Fibroblast of villous mesenchyme (primary cell): ENCODE measurements around the gene MYPN. TPM values are rescaled to one million over a fixed set of nuclear protein-coding genes. Genes with fewer than 3 reads are reported as not detected.

Source experiments
- DNase-seq: peaks from one replicate; pipeline ENCODE4 v3.0.0-alpha.2; 2010; ENCODE audit warnings: low read depth
- H3K4me3 ChIP-seq: 2 replicates; pipeline ENCODE4 v1.5.1; 2011; ENCODE audit warnings: low read depth, mild to moderate bottlenecking, low read length
- total RNA-seq: library from RNA; depleted of rRNA; stranded (reverse); fragments of >200 nt; gene quantifications from 2 replicates; pipeline ENCODE4 v1.2.3, GENCODE V29; 2012
- TF ChIP-seq, protein P1 (sequence below): IDR thresholded peaks from 2 replicates; pipeline ENCODE4 v1.5.1; 2012; ENCODE audit warnings: low read depth, mild to moderate bottlenecking, low read length; ENCODE audit not compliant: insufficient read depth

Gene MYPN
- total RNA-seq, 1 donor, result 18.6 TPM

DNA sequence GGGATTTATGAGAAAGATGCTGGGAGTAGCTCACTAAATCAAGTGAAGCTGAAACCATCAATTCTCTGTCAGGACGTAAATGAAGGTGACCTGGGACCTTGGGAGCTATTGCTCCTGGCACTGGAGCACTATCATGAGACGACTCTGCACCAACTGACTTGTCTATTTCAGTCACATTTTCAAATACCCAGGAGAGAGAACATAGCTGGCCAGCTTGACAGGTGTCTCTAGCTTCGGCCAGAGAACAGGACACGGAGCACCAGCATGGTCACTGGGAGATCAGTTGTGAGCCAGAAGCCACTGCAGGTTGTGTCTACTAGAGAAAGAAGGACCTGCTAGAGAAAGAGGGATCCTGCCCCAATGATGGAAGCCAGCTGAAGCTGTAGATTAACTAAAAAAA is 140.0 kb downstream of the MYPN start:
- no peak overlapping the region for H3K4me3 ChIP-seq
- DNase-seq, result no peak
- TF ChIP-seq, protein P1, sequence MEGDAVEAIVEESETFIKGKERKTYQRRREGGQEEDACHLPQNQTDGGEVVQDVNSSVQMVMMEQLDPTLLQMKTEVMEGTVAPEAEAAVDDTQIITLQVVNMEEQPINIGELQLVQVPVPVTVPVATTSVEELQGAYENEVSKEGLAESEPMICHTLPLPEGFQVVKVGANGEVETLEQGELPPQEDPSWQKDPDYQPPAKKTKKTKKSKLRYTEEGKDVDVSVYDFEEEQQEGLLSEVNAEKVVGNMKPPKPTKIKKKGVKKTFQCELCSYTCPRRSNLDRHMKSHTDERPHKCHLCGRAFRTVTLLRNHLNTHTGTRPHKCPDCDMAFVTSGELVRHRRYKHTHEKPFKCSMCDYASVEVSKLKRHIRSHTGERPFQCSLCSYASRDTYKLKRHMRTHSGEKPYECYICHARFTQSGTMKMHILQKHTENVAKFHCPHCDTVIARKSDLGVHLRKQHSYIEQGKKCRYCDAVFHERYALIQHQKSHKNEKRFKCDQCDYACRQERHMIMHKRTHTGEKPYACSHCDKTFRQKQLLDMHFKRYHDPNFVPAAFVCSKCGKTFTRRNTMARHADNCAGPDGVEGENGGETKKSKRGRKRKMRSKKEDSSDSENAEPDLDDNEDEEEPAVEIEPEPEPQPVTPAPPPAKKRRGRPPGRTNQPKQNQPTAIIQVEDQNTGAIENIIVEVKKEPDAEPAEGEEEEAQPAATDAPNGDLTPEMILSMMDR, result no peak

DNA sequence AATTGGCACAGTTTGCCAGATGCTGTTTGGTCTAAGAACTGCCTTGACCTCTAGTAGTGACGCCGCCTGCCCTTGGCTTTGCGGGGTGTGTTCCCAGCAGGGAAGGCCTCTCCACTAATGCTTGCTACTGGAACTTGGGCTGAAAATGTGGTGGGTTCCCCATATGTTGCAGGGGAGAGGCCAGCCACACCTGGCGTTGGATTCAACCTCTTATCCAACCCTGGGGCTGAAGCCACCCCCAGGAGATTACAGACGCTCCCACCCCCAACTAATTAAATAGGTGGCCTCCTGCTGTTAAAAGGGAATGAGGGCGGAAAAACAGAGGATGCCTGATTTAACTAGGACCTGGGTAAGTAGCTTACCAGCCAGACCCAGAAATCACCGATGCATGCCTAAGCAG is 141.9 kb downstream of the MYPN start:
- TF ChIP-seq, protein P1, result no peak
- DNase-seq, result no peak
- H3K4me3 ChIP-seq, result no peak overlapping the region

DNA sequence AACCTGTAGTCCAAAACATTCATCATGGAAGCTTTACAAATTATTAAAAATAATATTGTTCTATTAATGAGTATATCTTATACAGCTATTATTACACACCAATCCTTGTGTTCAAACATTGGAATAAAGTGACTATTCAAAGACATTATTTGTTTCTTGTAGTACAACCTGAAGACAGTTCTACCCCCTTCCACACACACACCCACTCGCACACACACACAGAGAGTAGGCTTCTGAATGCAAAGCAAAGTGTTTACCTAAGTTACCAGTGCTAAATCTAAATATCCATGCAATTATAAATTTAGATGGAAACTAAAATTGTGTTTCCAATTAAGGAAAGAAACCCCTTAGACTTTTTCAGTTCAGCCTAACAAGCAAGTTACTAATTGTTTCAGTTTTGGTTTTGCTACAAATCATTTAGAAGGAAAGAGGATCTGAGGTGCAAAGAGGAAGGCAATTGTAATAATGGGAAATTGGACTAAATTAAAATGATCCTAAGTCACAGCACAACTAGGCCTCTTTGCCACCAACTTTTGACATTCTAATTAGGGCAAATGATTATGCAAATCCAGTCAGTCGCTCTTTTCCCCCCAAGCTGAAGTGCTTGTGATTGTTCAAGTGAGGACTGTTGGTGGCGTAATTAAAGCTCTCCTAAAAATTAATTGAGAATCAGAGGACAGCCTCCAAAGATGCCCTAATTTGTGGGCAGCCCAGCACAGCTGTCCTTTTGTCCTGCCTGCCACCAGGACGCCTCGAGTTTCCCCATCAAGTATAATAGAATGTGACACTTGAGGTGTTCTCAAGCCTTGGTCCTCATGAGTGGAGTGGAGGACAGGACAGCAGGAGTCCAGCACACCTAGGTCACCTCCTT is 142.6 kb downstream of the MYPN start:
- TF ChIP-seq, protein P1, result no peak
- H3K4me3 ChIP-seq, result no peak overlapping the region
- no peak for DNase-seq

DNA sequence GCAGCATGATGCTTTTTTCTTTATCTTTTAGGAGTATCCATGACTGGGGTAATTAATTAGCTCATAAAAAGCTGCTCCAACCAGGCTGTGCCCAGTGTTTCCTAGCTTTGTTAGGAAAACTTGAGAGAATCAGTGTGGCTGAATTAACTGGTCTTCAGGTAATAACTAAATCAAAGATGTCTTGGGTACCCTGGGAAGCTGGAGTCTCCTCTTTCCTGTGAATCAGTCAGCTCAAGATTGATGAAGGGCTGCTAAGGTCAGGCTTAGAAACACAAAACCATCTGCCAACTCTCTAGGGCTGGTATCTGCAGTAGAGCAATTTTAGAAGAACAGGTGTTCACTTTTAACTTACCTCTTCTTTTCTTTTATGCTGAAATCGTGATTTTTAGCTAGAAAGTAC is 144.1 kb downstream of the MYPN start:
- H3K4me3 ChIP-seq, result no peak overlapping the region
- TF ChIP-seq, protein P1, result no peak

DNA sequence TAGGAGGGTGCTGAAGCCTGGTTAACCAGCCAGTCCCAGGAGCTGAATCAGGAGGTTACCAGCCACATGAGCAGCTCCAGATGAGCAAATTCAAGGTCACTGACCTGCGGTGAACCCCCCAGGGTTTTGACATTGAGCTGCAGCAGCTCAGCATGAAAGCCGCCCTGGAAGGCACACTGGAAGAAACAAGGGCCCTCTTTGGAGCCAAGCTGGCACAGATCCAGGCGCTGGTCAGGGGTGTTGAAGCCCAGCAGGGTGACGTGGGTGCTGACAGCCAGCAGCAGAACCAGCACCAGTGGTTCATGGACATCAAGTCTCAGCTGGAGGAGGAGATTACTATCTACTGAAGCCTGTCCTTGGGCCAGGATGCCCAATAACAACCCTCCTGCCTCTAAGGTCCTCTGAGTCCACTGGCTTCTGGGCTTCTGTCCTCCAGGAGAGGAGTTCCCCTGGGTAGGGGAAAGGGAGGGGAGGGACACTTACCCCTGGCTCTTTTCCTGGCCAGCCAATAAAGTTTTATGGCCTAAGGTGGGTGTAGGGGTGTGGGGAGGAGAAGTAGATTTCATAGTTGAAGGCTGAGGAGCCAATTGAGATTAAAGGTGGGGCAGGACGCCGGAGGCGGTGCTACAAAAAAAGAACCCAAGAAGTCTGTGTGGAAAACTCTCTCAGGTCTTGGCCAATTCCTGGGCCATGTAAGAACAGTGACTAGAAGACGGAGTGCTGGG is 152.0 kb downstream of the MYPN start:
- TF ChIP-seq, protein P1, result no peak
- DNase-seq, result no peak
- H3K4me3 ChIP-seq, result no peak overlapping the region

More for the DNA sequence above, 144.1 kb downstream of the MYPN start:
- DNase-seq, result no peak

Other genes with a start within 250 kb of the MYPN start
- 14.8 and 17.7 TPM in 2 replicates for gene SIRT1, start 224.8 kb upstream of the MYPN start, total RNA-seq
- gene HERC4, start 34.2 kb upstream of the MYPN start, total RNA-seq, result 118 and 225 TPM in 2 replicates
- under 0.01 TPM in 1 of 2 replicates, not detected in the other for gene ATOH7, start 122.6 kb downstream of the MYPN start, total RNA-seq
- gene HNRNPH3, start 222.6 kb downstream of the MYPN start, total RNA-seq, result 18.0 and 22.9 TPM in 2 replicates
- 7.1 and 9.1 TPM in 2 replicates for gene PBLD, start 223.4 kb downstream of the MYPN start, total RNA-seq